ENCODE data around the gene COPS8.

COPS8 gene

DNA sequence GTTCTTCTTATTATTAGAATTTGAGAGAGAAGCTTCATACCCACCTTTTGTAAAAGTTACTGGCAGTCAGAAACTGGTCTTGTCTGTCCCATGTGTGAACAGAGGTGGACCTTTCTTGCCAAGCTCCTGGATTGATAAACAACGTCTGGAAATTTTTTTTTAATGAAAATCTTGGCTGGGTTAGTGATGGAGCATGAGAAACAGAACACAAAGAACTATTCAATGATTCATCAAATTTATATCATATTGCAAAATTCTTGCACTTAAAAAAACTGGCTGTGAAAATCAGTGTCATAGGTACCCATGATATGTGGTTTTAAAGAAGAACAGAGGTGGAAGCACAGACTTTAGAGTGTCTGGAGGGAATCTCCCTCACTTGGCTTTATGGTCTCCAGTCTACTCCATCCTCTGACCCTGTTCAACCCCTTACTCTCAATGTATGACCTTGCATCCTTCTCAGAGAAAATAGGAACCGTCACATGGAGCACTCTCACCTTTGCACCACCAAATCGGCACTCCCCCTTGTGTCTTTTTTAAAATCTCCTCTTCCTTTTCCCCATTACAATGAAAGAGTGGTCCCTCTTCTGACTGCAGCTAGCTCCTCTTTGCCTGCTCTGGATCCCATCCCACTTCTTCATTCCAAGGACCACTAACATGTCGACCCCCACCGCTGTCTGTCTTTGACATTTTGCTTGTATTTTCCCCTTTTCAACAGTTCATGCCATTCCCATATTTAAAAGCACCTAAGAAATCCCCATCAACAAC is 58.2 kb downstream of the COPS8 start:
- H3K4me3 ChIP-seq (ENCODE audit: low read length in 2 of 2) = no peak overlapping the region
- no peak overlapping the region for H2AFZ ChIP-seq (ENCODE audit: low read length)
- no peak overlapping the region for H3K18ac ChIP-seq (ENCODE audit: low read length)
- H3K4me1 ChIP-seq (ENCODE audit: control insufficient read depth in 2 of 2, insufficient read depth in 1 of 2, low read depth in 1 of 2, low read length in 2 of 2) = peaks cover 0 to 5% of the 10 kb centered on the region in 2 donors
- no peaks in the 10 kb centered on the region for H3K79me1 ChIP-seq (ENCODE audit: low read depth, low read length)
- no peak overlapping the region for H4K91ac ChIP-seq (ENCODE audit: low read depth, low read length, poor library complexity)
- H2BK120ac ChIP-seq (ENCODE audit: low read depth, low read length) = no peak overlapping the region
- H3K4me2 ChIP-seq (ENCODE audit: insufficient read depth, low read length, poor library complexity, severe bottlenecking) = no peak overlapping the region
- no peak overlapping the region for H2AK5ac ChIP-seq (ENCODE audit: low read depth, low read length)
- no peak overlapping the region for H3K23ac ChIP-seq (ENCODE audit: low read depth, low read length, poor library complexity)
- H3K27me3 ChIP-seq (ENCODE audit: control insufficient read depth in 3 of 3, insufficient read depth in 3 of 3, low read depth in 1 of 3, low read length in 3 of 3) = peaks cover 0 to 5% (median 4%) of the 10 kb centered on the region in 3 experiments
- no peak overlapping the region for H3K4ac ChIP-seq (ENCODE audit: low read length)
- peaks cover 6 to 10% of the 10 kb centered on the region in 2 donors for H3K9me3 ChIP-seq (replicated peaks in 1 of 2; ENCODE audit: control insufficient read depth in 2 of 2, insufficient read depth in 1 of 2, low read depth in 1 of 2, low read length in 2 of 2)
- H2BK12ac ChIP-seq (ENCODE audit: low read length) = no peak overlapping the region
- peaks cover 0 to 5% of the 10 kb centered on the region in 2 donors for H3K36me3 ChIP-seq (replicated peaks in 1 of 2; ENCODE audit: control insufficient read depth in 2 of 2, insufficient read depth in 2 of 2, low read length in 2 of 2)
- WGBS, 2 donors (ENCODE audit: extremely low coverage in 2 of 2, insufficient read length in 2 of 2, insufficient replicate concordance in 1 of 2) = no CpG with 5 or more reads among the region's 5 CpGs
- H3K14ac ChIP-seq (ENCODE audit: low read length) = no peak overlapping the region
- H3K27ac ChIP-seq (replicated peaks; ENCODE audit: low read length) = no peak overlapping the region
- no peak overlapping the region for H4K8ac ChIP-seq (ENCODE audit: low read depth, low read length)
- DNase-seq (ENCODE audit: low spot score) = no peak
- no peak overlapping the region for H2BK5ac ChIP-seq (ENCODE audit: low read length)
- no peak overlapping the region for H2BK15ac ChIP-seq (ENCODE audit: low read length)
- no peak overlapping the region for H3K9ac ChIP-seq (ENCODE audit: low read depth, low read length, poor library complexity)

- Histone ChIP-seq H3K18ac (ENCODE audit: low read length) (no peak overlapping the region), H3K4ac (ENCODE audit: low read length) (no peak overlapping the region), H4K91ac (ENCODE audit: low read depth, low read length, poor library complexity) (no peak overlapping the region), H2BK15ac (ENCODE audit: low read length) (no peak overlapping the region), H2AFZ (ENCODE audit: low read length) (no peak overlapping the region), H2AK5ac (ENCODE audit: low read depth, low read length) (no peak overlapping the region), H3K9ac (ENCODE audit: low read depth, low read length, poor library complexity) (no peak overlapping the region), H3K4me1 (ENCODE audit: control insufficient read depth in 2 of 2, insufficient read depth in 1 of 2, low read depth in 1 of 2, low read length in 2 of 2) (no peaks in the 10 kb centered on the region), H3K36me3 (replicated peaks in 1 of 2; ENCODE audit: control insufficient read depth in 2 of 2, insufficient read depth in 2 of 2, low read length in 2 of 2) (no peaks in the 10 kb centered on the region), H3K23ac (ENCODE audit: low read depth, low read length, poor library complexity) (no peak overlapping the region), H3K9me3 (replicated peaks in 1 of 2; ENCODE audit: control insufficient read depth in 2 of 2, insufficient read depth in 1 of 2, low read depth in 1 of 2, low read length in 2 of 2) (peaks cover 6 to 7% of the 10 kb centered on the region in 2 donors), H2BK5ac (ENCODE audit: low read length) (no peak overlapping the region), H4K8ac (ENCODE audit: low read depth, low read length) (no peak overlapping the region), H3K79me1 (ENCODE audit: low read depth, low read length) (no peaks in the 10 kb centered on the region), H3K27ac (replicated peaks; ENCODE audit: low read length) (no peak overlapping the region), H2BK120ac (ENCODE audit: low read depth, low read length) (no peak overlapping the region), H3K4me3 (ENCODE audit: low read length in 2 of 2) (no peak overlapping the region), H3K27me3 (ENCODE audit: control insufficient read depth in 3 of 3, insufficient read depth in 3 of 3, low read depth in 1 of 3, low read length in 3 of 3) (peaks cover 0 to 5% (median 0%) of the 10 kb centered on the region in 3 experiments), H3K14ac (ENCODE audit: low read length) (no peak overlapping the region), H2BK12ac (ENCODE audit: low read length) (no peak overlapping the region), H3K4me2 (ENCODE audit: insufficient read depth, low read length, poor library complexity, severe bottlenecking) (no peak overlapping the region)
- DNase-seq (ENCODE audit: low spot score) = no peak
- WGBS, 2 donors (ENCODE audit: extremely low coverage in 2 of 2, insufficient read length in 2 of 2, insufficient replicate concordance in 1 of 2) = no CpG with 5 or more reads among the region's 3 CpGs
These were observed 58.8 kb downstream of the COPS8 start for GRCh38 chr2:237144516-237144915.

DNA sequence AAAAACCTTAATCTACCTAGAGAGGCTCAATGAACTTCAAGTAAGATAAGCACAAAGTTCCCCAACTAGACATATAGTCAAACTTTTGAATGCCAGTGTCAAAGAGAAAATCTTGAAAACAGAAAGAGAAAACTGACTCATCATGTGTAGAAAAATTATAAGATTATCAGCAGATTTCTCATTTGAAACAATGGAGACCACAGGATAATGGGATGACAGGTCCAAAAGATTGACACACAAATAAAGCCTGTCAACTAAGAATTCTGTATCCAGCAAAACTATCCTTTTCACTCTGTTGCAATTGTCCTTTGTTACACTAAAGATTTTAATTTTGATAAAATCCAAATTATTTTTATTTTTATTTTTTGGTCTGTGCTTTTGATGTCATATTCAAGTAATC is 61.6 kb downstream of the COPS8 start:
- Histone ChIP-seq H2BK120ac (ENCODE audit: low read depth, low read length) (no peak overlapping the region), H2BK12ac (ENCODE audit: low read length) (no peak overlapping the region), H3K27me3 (ENCODE audit: control insufficient read depth in 3 of 3, insufficient read depth in 3 of 3, low read depth in 1 of 3, low read length in 3 of 3) (peaks cover 0 to 1% (median 0%) of the 10 kb centered on the region in 3 experiments), H3K4ac (ENCODE audit: low read length) (no peak overlapping the region), H4K91ac (ENCODE audit: low read depth, low read length, poor library complexity) (no peak overlapping the region), H3K4me1 (ENCODE audit: control insufficient read depth in 2 of 2, insufficient read depth in 1 of 2, low read depth in 1 of 2, low read length in 2 of 2) (peaks cover 0 to 3% of the 10 kb centered on the region in 2 donors), H3K18ac (ENCODE audit: low read length) (no peak overlapping the region), H3K23ac (ENCODE audit: low read depth, low read length, poor library complexity) (no peak overlapping the region), H3K4me2 (ENCODE audit: insufficient read depth, low read length, poor library complexity, severe bottlenecking) (no peak overlapping the region), H2BK5ac (ENCODE audit: low read length) (no peak overlapping the region), H4K8ac (ENCODE audit: low read depth, low read length) (no peak overlapping the region), H3K9me3 (replicated peaks in 1 of 2; ENCODE audit: control insufficient read depth in 2 of 2, insufficient read depth in 1 of 2, low read depth in 1 of 2, low read length in 2 of 2) (peaks cover 6 to 9% of the 10 kb centered on the region in 2 donors), H3K4me3 (ENCODE audit: low read length in 2 of 2) (no peak overlapping the region), H2BK15ac (ENCODE audit: low read length) (no peak overlapping the region), H3K9ac (ENCODE audit: low read depth, low read length, poor library complexity) (no peak overlapping the region), H3K14ac (ENCODE audit: low read length) (no peak overlapping the region), H3K79me1 (ENCODE audit: low read depth, low read length) (no peaks in the 10 kb centered on the region), H2AK5ac (ENCODE audit: low read depth, low read length) (no peak overlapping the region), H2AFZ (ENCODE audit: low read length) (no peak overlapping the region), H3K27ac (replicated peaks; ENCODE audit: low read length) (no peak overlapping the region), H3K36me3 (replicated peaks in 1 of 2; ENCODE audit: control insufficient read depth in 2 of 2, insufficient read depth in 2 of 2, low read length in 2 of 2) (no peaks in the 10 kb centered on the region)
- no peak for DNase-seq (ENCODE audit: low spot score)

GRCh38 chr2:237148624-237149023 is 62.9 kb downstream of the COPS8 start:
- Histone ChIP-seq H4K91ac (ENCODE audit: low read depth, low read length, poor library complexity) (no peak overlapping the region), H3K4ac (ENCODE audit: low read length) (no peak overlapping the region), H3K27ac (replicated peaks; ENCODE audit: low read length) (no peak overlapping the region), H3K4me1 (ENCODE audit: control insufficient read depth in 2 of 2, insufficient read depth in 1 of 2, low read depth in 1 of 2, low read length in 2 of 2) (peaks cover 0 to 3% of the 10 kb centered on the region in 2 donors), H2BK5ac (ENCODE audit: low read length) (no peak overlapping the region), H2AFZ (ENCODE audit: low read length) (no peak overlapping the region), H3K27me3 (ENCODE audit: control insufficient read depth in 3 of 3, insufficient read depth in 3 of 3, low read depth in 1 of 3, low read length in 3 of 3) (no peaks in the 10 kb centered on the region), H3K79me1 (ENCODE audit: low read depth, low read length) (no peaks in the 10 kb centered on the region), H2BK15ac (ENCODE audit: low read length) (no peak overlapping the region), H3K36me3 (replicated peaks in 1 of 2; ENCODE audit: control insufficient read depth in 2 of 2, insufficient read depth in 2 of 2, low read length in 2 of 2) (no peaks in the 10 kb centered on the region), H3K14ac (ENCODE audit: low read length) (no peak overlapping the region), H4K8ac (ENCODE audit: low read depth, low read length) (no peak overlapping the region), H2BK12ac (ENCODE audit: low read length) (no peak overlapping the region), H2BK120ac (ENCODE audit: low read depth, low read length) (no peak overlapping the region), H3K4me2 (ENCODE audit: insufficient read depth, low read length, poor library complexity, severe bottlenecking) (no peak overlapping the region), H3K9ac (ENCODE audit: low read depth, low read length, poor library complexity) (no peak overlapping the region), H3K23ac (ENCODE audit: low read depth, low read length, poor library complexity) (no peak overlapping the region), H3K4me3 (ENCODE audit: low read length in 2 of 2) (peak overlapping the region in 1 of 2 donors; percentile 17), H3K18ac (ENCODE audit: low read length) (no peak overlapping the region), H3K9me3 (replicated peaks in 1 of 2; ENCODE audit: control insufficient read depth in 2 of 2, insufficient read depth in 1 of 2, low read depth in 1 of 2, low read length in 2 of 2) (peaks cover 6 to 9% of the 10 kb centered on the region in 2 donors), H2AK5ac (ENCODE audit: low read depth, low read length) (no peak overlapping the region)
- no peak for DNase-seq (ENCODE audit: low spot score)
- no CpG with 5 or more reads among the region's 4 CpGs for WGBS, 2 donors (ENCODE audit: extremely low coverage in 2 of 2, insufficient read length in 2 of 2, insufficient replicate concordance in 1 of 2)
